ENCODE measurements around the gene EDN2. TPM values are rescaled to one million over a fixed set of nuclear protein-coding genes. Genes with fewer than 3 reads are reported as not detected.
A peak's percentile ranks its signal among the peaks of the same experiment; 100 is the strongest.

EDN2 gene
- total and polyA plus RNA-seq, 2 of the 8 experiments (the other 6 are each of a cell fraction or from before 2014, with no cell fraction given): 0.32 to 0.39 TPM

DNA sequence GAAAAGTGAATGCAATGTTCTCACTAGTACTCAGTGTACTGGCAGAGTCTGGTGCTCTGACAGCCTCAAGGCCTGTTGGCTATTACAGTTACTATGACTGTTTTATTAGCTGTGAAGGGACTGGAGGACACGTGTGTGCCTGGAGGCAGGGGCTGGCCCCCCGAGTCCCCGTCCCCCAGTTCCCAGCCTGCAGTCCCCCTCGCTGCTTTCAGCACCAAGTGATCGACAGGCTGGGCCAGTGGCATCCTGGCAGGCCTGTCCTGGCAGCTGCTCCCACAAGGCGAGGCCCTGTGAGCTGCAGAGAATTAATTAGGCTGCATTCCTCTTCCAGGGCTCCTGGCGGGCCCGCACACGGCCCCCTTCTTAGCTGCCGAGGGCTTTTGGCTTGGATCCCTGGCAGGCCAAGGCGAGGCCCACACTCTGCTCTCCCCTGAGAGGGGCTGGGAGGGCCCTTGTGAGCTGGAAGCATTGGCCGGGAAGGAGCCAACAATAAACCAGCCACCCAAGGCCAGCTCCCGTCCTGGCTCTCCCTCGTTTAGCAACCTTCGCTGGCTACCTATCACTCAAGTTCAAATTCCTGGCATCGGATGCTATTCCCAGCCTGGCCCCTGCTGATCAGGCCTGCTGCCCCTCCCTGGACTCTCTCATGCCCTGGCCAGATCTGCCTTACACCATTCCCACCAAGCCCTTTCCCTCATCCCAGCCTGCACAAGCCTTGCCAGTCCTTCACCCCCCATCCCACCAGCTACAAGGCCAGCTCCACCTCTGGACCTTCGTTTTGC, 9.8 kb downstream of the EDN2 start:
- WGBS, 2 experiments (ENCODE audit: extremely low coverage in 1 of 2, insufficient coverage in 1 of 2, insufficient read length in 1 of 2, insufficient replicate concordance in 2 of 2, low coverage in 1 of 2, low lambda C conversion rate in 2 of 2, missing lambda C conversion rate in 1 of 2): 73% methylated on average over 17 of the region's 17 CpGs; no CpG with 5 or more reads in 1 of the 2 experiments
- POLR2A ChIA-PET (ENCODE audit: partially characterized antibody): no interaction called here

More for the DNA sequence above, 9.8 kb downstream of the EDN2 start:
- H3K36me3 ChIP-seq (ENCODE audit: control insufficient read depth in 2 of 4, insufficient read depth in 4 of 4, low read length in 3 of 4): no peaks in the 10 kb centered on the region
- H2AFZ ChIP-seq (ENCODE audit: low read length): no peak overlapping the region
- no peak overlapping the region for H3K4me3 ChIP-seq (ENCODE audit: extremely low read depth in 1 of 4, insufficient read depth in 2 of 4, low read depth in 3 of 4, low read length in 4 of 4)
- peaks cover 0 to 5% (median 4%) of the 10 kb centered on the region in 4 experiments; a peak in 2 of 7 replicates for H3K4me1 ChIP-seq (replicated peaks in 1 of 4; ENCODE audit: control insufficient read depth in 3 of 4, insufficient read depth in 4 of 4, low read length in 3 of 4)
- CTCF ChIA-PET (ENCODE audit: partially characterized antibody): interaction anchor here (0.7 to 12.5 kb wide), 17 partner anchors 8 to 191 kb away, joined by 3 to 141 read pairs (median 6); partner anchors contain the start of gene EDN2
- no peak overlapping the region for H4K91ac ChIP-seq (replicated peaks; ENCODE audit: insufficient read length, low read length)
- no peak overlapping the region for H2BK20ac ChIP-seq (ENCODE audit: low read length)
- H4K5ac ChIP-seq (ENCODE audit: insufficient read length, low read depth, low read length): no peak overlapping the region
- no peak overlapping the region for H2AK5ac ChIP-seq (ENCODE audit: low read depth, low read length)
- no peak overlapping the region for H3K14ac ChIP-seq (ENCODE audit: insufficient read length)
- no peaks in the 10 kb centered on the region for H3K9me3 ChIP-seq (ENCODE audit: insufficient read depth in 2 of 2, low read depth in 1 of 2, low read length in 1 of 2)
- H3K56ac ChIP-seq (replicated peaks; ENCODE audit: insufficient read length, low read depth, low read length): no peak overlapping the region
- no peak overlapping the region for H3K9ac ChIP-seq (replicated peaks in 1 of 4; ENCODE audit: extremely low read depth in 1 of 4, low read depth in 3 of 4, low read length in 3 of 4)
- TF ChIP-seq HDAC6 (IDR thresholded peaks at IDR 0.05; ENCODE audit: low read depth, low read length) (no peak), TEAD4 (IDR thresholded peaks at IDR 0.05; ENCODE audit: low read depth, low read length) (no peak), EP300 (IDR thresholded peaks at IDR 0.05; ENCODE audit: borderline replicate concordance in 1 of 2, low read depth in 2 of 2, low read length in 2 of 2) (no peak), TAF1 (IDR thresholded peaks at IDR 0.05; ENCODE audit: low read depth, low read length) (no peak), RXRA (IDR thresholded peaks at IDR 0.05; ENCODE audit: insufficient read depth, low read depth, low read length) (no peak), YY1 (IDR thresholded peaks at IDR 0.05; ENCODE audit: low read depth, low read length) (no peak), KDM5A (IDR thresholded peaks at IDR 0.05; ENCODE audit: low read length) (no peak), BACH1 (IDR thresholded peaks at IDR 0.05; ENCODE audit: low read length) (no peak), ATF3 (IDR thresholded peaks at IDR 0.05; ENCODE audit: insufficient read depth, low read depth, low read length) (no peak), SRF (IDR thresholded peaks at IDR 0.05; ENCODE audit: low read depth, low read length) (no peak), E2F6 (IDR thresholded peaks at IDR 0.05) (no peak)
- H3K18ac ChIP-seq (ENCODE audit: extremely low read depth, low read length): peak overlapping the region; percentile 1; the same call in 1 of the 2 replicates
- H3K23me2 ChIP-seq (ENCODE audit: low read depth, low read length): no peaks in the 10 kb centered on the region
- no peak for DNase-seq (ENCODE audit: low read depth in 1 of 2, low spot score in 2 of 2)
- H4K8ac ChIP-seq (ENCODE audit: extremely low read depth, insufficient read depth, low read length): peak overlapping the region; percentile 82; the same call in 1 of the 2 replicates
- H3K27ac ChIP-seq (ENCODE audit: low read depth, low read length): no peak overlapping the region
- no peak overlapping the region for H2BK120ac ChIP-seq (replicated peaks; ENCODE audit: low read depth, low read length)
- H3K79me1 ChIP-seq (ENCODE audit: low read depth, low read length): no peaks in the 10 kb centered on the region
- no peak overlapping the region for H3K23ac ChIP-seq (ENCODE audit: insufficient read length)
- no peak overlapping the region for H2BK5ac ChIP-seq (ENCODE audit: low read depth, low read length)
- H3K79me2 ChIP-seq (ENCODE audit: control insufficient read depth in 1 of 2, insufficient read depth in 2 of 2, low read length in 2 of 2): no peaks in the 10 kb centered on the region
- no peak overlapping the region for H3K4ac ChIP-seq (replicated peaks; ENCODE audit: insufficient read length, low read depth, low read length)
- H3K27me3 ChIP-seq (replicated peaks in 1 of 4; ENCODE audit: control insufficient read depth in 3 of 4, extremely low read depth in 1 of 4, insufficient read depth in 3 of 4, low read length in 3 of 4): no peaks in the 10 kb centered on the region
- no peak overlapping the region for H2BK12ac ChIP-seq (ENCODE audit: low read depth, low read length)
- 0 out of 2 replicates have a peak overlapping the region, but pooled peaks have one; percentile 0 for H2BK15ac ChIP-seq (ENCODE audit: low read length)
- no peaks in the 10 kb centered on the region for H4K20me1 ChIP-seq (replicated peaks in 1 of 2; ENCODE audit: control insufficient read depth in 1 of 2, insufficient read depth in 2 of 2, low read length in 2 of 2)
- no peak for FAIRE-seq
- H3K4me2 ChIP-seq (ENCODE audit: insufficient read depth in 1 of 2, low read depth in 2 of 2, low read length in 2 of 2): no peak overlapping the region
